Activated CD8-positive, alpha-beta memory T cell treated with anti-CD3 and anti-CD28 coated beads for 48 hours (primary cell): ENCODE results near the gene TPPP.
"Not testable (repeated sequence)": the region's sequence is repeated elsewhere in the genome, so short reads cannot be mapped to it uniquely, and the experiment has no call there.

ENCODE experiments used
- DNase-seq, 3 experiments: peaks; one replicate each; pipeline ENCODE4 v3.0.0-alpha.2; 2020; ENCODE audit warnings: low read depth in 2 of 3, low spot score in 2 of 3

TPPP gene

GRCh38 chr5:693271-694041 is at the start of gene TPPP:
Gene TPPP (minus strand): TSS chr5:693352. CDS start chr5:678060, 15,292 bp downstream.
- peak; percentile 54 to 62 (median 57) for DNase-seq

DNA sequence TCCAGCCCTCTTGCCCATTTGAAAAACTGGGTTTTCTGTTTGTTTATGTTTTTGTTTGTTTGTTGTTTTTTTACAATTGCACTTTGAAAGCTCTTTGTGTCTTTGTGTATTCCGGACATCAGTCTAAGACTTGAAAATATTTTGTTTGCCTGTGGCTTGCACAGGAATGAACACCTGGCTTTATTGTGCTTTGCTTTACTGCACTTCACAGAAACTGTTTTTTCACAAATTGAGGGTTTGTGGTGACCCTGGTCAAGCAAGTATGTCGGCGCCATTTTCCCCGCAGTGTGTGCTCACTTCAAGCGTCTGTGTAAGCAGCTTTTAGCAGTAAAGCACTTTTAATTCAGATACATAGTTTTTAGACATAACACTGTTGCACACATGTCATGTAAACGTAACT is 49.1 kb upstream of the TPPP start:
- not testable (repeated sequence) for DNase-seq

DNA sequence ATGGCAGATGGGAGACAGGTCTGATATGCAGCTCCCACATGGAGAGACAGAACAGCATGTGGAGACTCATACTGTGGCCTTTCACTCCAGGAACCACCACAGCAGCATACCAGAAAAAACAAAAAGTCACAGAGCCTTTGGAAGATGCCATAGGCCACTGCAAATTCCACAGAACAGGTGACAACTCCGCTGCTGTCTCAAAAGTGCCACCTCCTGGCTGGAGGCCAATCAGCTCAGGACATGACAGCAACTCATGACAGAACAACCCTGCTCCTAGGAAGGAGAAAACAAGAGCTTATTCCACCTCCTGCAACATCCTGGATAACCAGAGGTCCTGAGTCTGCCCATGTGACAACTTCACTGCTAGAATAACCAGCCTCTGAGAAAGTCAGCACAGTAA is 41.0 kb upstream of the TPPP start:
- not testable (repeated sequence) for DNase-seq

GRCh38 chr5:732754-733454 is 39.8 kb upstream of the TPPP start:
- not testable (repeated sequence) for DNase-seq

GRCh38 chr5:729225-729624 is 36.1 kb upstream of the TPPP start:
- DNase-seq = not testable (repeated sequence)

DNA sequence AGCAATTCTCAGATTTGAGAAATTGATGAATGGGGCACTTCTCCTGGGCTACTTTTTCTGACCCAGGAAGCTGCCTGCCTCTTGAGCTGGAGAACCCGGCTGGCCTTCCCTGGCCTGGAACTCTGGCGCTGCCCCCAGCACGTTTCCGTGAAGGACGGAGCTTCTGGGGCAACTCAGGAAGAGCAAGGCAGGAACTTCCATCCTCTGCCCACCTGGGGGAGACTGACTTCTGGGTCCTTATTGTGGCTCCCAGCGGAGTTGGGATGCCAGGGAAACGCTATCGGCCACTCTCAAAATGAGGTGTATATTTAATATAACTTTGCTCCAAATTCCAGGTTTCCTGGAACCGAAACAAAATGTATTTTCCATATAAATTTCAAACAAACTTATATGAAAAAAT is 33.9 kb upstream of the TPPP start:
- not testable (repeated sequence) for DNase-seq

GRCh38 chr5:723865-724264 is 30.7 kb upstream of the TPPP start:
- DNase-seq = not testable (repeated sequence)

DNA sequence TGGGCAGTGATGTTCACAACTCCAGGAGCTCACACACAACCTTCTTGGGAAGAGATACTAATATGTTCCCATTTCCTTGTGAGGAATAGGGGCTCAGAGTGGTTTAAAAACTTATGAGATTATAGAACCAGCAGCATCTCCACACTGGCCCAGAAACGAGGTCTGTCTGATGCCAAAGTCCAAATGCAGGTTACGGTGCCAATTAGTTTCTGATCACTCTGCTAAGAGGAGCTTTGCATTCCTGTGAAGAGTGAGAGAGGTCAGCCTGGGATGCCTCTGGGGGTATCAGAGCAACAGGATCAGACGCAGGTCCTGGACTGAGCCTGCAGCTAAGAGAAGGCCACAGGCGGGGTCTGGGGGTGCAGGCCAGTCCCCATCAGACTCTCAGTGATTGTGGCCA is 30.2 kb upstream of the TPPP start:
- not testable (repeated sequence) for DNase-seq

GRCh38 chr5:719379-719778 is 26.2 kb upstream of the TPPP start:
- DNase-seq = not testable (repeated sequence)

GRCh38 chr5:717143-717542 is 24.0 kb upstream of the TPPP start:
- no peak for DNase-seq

DNA sequence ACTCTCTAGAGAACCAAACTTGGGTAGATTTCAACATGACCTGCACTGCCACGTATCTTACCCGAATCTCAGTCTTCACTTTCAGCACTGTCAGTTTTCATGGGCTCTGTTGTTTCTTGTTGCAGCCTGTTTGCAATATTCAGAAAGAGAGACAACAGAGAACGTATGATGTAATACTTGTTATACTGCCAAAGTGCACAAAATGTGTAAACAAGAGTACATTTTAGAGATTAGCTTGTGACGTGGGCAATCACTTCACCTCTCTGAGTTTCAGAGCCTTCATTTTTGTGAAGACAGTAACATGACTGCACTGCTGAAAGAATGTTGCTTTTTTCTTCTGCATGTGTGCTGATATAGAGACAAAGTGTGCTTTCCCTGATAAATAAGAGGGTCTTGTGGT is 23.6 kb upstream of the TPPP start:
- not testable (repeated sequence) for DNase-seq

DNA sequence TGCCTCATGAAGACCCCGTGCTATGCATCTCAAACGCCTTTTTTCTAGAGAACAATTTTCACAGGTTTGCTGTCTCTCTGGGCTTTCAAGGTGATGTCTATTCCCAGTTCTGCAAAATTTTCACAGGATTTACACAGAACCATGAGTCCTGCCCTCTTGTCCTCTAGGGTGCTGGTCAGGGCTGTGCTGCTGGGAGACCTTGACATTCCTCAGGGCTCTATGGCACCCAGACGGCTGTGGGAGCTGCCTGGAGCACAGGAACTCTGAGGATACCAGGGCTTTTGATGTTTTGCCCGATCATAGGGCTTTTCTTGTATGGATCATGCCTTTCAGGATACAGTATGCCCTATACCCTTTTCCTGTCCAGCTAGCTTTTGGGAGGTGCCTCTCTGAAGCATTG is 22.5 kb upstream of the TPPP start:
- DNase-seq = not testable (repeated sequence)

GRCh38 chr5:714215-715118 is 21.3 kb upstream of the TPPP start:
- not testable (repeated sequence) for DNase-seq

DNA sequence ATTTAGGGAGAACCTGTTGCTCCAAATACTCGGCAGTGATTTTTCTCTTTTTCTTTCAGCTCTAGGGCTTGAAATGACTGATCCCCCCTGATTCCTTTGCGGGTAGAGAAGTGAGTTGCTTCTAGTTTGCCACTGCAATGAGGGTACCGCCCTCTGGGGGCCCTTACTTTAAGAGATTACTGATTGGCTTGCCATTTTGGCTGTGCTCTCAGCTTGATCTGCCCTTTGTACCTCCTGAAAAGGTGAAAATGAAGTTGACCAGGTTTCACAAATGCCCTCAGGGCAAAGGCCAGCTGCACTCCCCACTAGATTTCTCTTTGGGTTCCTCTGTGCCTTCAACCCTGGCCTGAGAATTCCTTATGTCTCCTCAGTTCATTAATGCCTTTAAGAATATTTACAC is 20.5 kb upstream of the TPPP start:
- DNase-seq = not testable (repeated sequence)

DNA sequence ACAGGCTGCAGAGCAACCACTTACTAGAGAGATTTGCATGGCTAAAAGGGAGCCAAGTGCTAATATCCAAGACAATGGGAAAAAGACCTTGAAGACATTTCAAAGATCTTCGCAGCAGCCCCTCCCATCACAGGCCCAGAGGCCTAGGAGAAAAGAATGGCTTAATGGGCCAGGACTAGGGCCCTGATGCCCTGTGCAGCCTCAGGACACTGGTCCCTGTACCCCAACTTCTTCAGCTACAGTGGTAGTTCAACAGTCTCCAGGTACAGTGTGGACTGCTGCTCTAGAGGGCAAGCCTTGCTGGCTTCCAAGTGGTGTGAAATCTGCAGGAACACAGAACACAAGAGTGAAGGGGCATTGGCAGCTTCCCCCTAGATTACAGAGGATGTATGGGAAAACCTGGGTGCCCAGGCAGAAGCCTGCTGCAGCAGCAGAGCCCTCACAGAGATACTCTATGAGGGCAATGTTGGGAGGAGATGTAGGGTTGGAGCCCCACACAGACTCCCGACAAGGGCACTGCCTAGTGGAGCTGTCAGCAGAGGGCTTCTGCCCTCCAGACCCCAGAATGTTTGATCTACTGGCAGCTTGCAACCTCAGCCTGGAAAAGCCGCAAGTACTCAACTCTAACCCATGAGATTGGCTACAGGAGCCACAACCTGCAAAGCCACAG is 15.8 kb upstream of the TPPP start:
- DNase-seq = not testable (repeated sequence)

DNA sequence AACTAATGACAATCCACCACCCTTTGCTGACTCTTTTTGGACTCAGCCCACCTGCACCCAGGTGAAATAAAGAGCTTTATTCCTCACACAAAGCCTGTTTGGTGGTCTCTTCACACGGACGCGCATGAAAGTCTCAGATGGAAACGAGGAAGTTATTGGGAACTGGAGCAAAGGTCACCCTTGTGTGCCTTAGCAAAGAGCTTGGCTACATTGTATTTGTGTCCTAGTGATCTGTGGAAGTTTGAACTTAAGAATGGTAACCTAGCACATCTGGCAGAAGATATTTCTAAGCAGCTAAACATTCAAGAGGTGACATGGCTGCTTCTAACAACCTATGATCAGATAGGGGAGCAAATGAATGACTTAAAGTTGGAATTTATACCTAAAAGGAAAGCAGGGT is 15.2 kb upstream of the TPPP start:
- DNase-seq = not testable (repeated sequence)

DNA sequence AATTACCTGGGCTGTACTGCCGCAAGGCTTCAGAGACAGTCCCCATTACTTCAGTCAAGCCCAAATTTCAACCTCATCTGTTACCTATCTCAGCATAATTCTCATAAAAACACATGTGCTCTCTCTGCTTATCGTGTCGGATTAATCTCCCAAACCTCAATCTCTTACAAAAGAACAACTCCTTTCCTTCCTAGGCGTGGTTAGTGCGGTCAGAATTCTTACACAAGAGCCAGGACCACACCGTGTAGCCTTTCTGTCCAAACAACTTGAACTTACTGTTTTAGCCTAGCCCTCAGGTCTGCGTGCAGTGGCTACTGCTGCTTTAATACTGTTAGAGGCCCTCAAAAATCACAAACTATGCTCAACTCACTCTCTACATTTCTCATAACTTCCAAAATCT is 13.0 kb upstream of the TPPP start:
- DNase-seq = not testable (repeated sequence)

DNA sequence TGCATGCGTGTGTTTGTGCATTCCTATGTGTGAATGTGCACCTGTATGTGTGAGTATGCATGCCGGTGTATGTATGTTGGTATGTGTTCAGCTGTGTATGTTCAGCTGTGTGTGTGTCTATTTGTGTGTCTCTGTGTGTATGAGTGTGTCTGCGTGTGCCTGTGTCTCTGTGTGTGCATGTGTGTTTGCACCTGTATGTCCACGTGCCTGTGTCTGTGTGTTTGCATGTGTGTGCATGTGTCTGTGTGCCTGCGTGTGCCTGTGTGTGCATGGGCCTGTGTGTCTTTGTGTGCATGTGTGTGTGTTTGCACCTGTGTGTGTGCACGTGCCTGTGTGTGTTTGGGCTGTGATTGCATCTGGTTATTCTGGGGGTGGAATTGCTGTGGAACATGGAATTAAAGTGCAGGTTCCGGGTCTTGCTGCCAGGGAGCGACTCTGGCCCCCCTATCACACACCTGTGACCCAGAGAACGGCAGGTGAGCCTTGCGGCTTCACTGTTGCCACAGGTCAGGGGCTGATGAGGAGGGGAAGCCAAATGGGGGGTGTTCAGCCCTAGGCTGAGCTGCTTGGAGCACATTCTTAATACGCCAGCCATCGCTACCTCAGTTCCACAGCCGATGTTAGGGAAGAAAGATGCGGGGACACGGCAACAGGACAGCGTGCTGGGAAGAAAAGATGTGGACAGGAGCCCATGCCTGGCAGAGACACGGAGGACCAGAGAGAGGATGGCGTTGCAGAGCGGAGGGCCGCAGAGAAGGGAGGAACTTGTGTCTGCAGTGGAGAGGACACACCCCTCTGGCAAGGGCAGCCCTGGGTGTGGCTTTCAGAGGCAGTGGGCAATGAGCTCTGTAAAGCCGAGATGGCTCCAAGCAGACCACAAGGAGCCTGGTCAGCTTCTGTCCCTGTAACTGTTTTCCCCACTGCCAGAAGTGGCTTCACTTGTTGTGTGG is 3.9 kb upstream of the TPPP start:
- DNase-seq = not testable (repeated sequence)

- DNase-seq = not testable (repeated sequence)
Observed at GRCh38 chr5:696191-696590, 3.0 kb upstream of the TPPP start.

- not testable (repeated sequence) for DNase-seq
Observed at GRCh38 chr5:695475-695874, 2.3 kb upstream of the TPPP start.
